ENCODE measurements around the gene MEOX1. TPM values are rescaled to one million over a fixed set of nuclear protein-coding genes. Genes with fewer than 3 reads are reported as not detected.

Gene MEOX1
- total and polyA plus RNA-seq, 2 of the 4 experiments (the other 2 are of a cell fraction), result 0.48 to 0.72 TPM

- Histone ChIP-seq H3K79me1 (ENCODE audit: low read depth in 1 of 2, low read length in 2 of 2) (no peaks in the 10 kb centered on the region), H4K8ac (ENCODE audit: low read depth in 2 of 2, low read length in 2 of 2) (no peak overlapping the region), H3K14ac (replicated peaks; ENCODE audit: low read depth, low read length) (no peak overlapping the region), H3K18ac (ENCODE audit: low read depth, low read length) (no peak overlapping the region; the same call in 1 of the 2 replicates), H3K9me3 (ENCODE audit: control insufficient read depth, insufficient read depth, low read length) (no peaks in the 10 kb centered on the region), H4K5ac (ENCODE audit: low read depth, low read length) (no peak overlapping the region), H2BK15ac (ENCODE audit: low read depth, low read length) (no peak overlapping the region), H2AFZ (replicated peaks; ENCODE audit: low read length, poor library complexity) (no peak overlapping the region), H3K56ac (ENCODE audit: extremely low read depth, insufficient read depth, low read length) (no peak overlapping the region; the same call in 1 of the 2 replicates), H3K4me1 (ENCODE audit: control insufficient read depth, insufficient read depth, low read length) (no peaks in the 10 kb centered on the region), H2BK5ac (ENCODE audit: low read depth, low read length, poor library complexity, severe bottlenecking) (no peak overlapping the region), H3K27ac (ENCODE audit: insufficient read depth, low read length) (no peak overlapping the region), H2AK5ac (ENCODE audit: low read depth, low read length) (no peak overlapping the region), H2BK120ac (ENCODE audit: low read depth, low read length) (no peak overlapping the region), H2AK9ac (replicated peaks; ENCODE audit: low read depth, low read length, poor library complexity) (no peak overlapping the region), H4K20me1 (ENCODE audit: insufficient read depth, low read length) (no peaks in the 10 kb centered on the region), H3K4me3 (ENCODE audit: insufficient read depth, low read depth, low read length) (no peak overlapping the region), H3K9me1 (ENCODE audit: insufficient read depth, low read length) (no peaks in the 10 kb centered on the region), H3K4ac (ENCODE audit: low read depth, low read length) (no peak overlapping the region), H2BK20ac (ENCODE audit: low read depth, low read length) (no peak overlapping the region), H3K23ac (ENCODE audit: low read depth, low read length) (no peak overlapping the region), H3K27me3 (ENCODE audit: control insufficient read depth, insufficient read depth, low read length) (peaks cover 33% of the 10 kb centered on the region), H3K36me3 (ENCODE audit: control insufficient read depth, insufficient read depth, low read length) (no peaks in the 10 kb centered on the region), H4K91ac (ENCODE audit: insufficient read depth, low read depth, low read length) (no peak overlapping the region), H3K9ac (ENCODE audit: low read depth, low read length) (no peak overlapping the region), H3K4me2 (ENCODE audit: low read depth, low read length) (no peak overlapping the region)
- no CpG with 5 or more reads among the region's 5 CpGs for WGBS, 2 experiments (ENCODE audit: extremely low coverage in 2 of 2, insufficient read length in 1 of 2)
- DNase-seq (no peak), ATAC-seq (ENCODE audit: low read depth) (no peak)
- POLR2A ChIA-PET (ENCODE audit: unreplicated experiment), result no interaction called here
- peak; percentile 84 for TF ChIP-seq CEBPB (IDR thresholded peaks at IDR 0.05; ENCODE audit: low read depth, low read length)
- TF ChIP-seq, protein P1, sequence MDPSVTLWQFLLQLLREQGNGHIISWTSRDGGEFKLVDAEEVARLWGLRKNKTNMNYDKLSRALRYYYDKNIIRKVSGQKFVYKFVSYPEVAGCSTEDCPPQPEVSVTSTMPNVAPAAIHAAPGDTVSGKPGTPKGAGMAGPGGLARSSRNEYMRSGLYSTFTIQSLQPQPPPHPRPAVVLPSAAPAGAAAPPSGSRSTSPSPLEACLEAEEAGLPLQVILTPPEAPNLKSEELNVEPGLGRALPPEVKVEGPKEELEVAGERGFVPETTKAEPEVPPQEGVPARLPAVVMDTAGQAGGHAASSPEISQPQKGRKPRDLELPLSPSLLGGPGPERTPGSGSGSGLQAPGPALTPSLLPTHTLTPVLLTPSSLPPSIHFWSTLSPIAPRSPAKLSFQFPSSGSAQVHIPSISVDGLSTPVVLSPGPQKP (IDR thresholded peaks at IDR 0.05; ENCODE audit: borderline replicate concordance, low read depth, low read length), result no peak
- no TSS peak for BruUV-seq (replicated peaks)
- dilution Hi-C loops (cut with HindIII; ENCODE audit: low sequenced_read_pairs, unreplicated experiment), result no loop called here
- in situ Hi-C loops (cut with MboI; ENCODE audit: low sequenced_read_pairs), result no loop called here
- CTCF ChIA-PET, result no interaction called here
- intact Hi-C loops (cut with micrococcal nuclease), result no loop called here
Observed at GRCh38 chr17:43655693-43656255, 5.9 kb downstream of the MEOX1 start.

Measured in IMR-90 (cell line).